Activated naive CD4-positive, alpha-beta T cell (primary cell): ENCODE measurements around the gene WDFY1.
"Not testable (repeated sequence)": the region's sequence is repeated elsewhere in the genome, so short reads cannot be mapped to it uniquely, and the experiment has no call there.

ENCODE experiments used
- DNase-seq, 4 experiments: peaks; one replicate each; lab custom pipeline; 2025; lab: John Stamatoyannopoulos, UW

The WDFY1 gene

DNA sequence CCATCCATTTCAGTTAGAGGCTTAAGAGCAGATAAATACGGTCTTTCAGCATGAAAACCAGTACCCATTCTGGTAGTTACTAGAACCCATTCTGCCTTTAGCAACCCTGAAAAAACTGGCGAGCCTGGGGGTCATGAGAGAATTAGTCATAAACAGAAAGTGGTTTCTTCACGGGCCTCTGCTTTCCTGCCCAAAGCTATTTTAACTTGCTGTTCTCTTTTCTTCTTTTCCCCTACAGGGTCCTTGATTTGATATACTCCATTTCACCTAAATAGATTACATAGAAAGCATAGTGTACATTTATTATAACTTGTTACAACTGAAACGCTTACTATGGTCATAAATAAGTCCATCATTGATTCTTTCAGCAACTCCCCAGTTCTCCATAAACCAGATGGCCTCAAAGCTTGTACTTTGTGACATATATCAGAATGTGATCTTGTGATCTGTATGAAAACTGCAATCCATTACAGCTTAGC lies 48.3 kb downstream of the WDFY1 start:
- DNase-seq, result no peak

- no peak for DNase-seq
Measured at GRCh38 chr2:223894968-223895367, 50.2 kb downstream of the WDFY1 start.

DNA sequence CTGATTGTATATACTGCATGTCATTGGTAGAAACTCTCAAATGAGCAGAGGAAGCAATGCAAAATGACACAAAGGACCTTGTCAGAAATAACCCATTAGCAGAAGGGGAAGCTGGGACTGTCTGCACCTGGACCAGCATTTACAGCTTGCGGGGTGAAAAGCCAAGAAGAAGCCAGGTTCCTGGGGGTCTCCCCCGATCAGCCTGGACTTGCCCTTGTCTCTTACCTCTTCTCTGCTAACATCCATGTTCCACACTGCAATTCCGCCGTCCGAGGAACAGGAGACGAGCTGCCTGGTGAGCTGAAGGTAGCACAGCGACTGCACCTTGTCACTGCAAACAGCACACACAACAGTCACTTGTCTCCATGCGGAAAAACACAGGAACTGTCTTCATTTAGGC lies 51.1 kb downstream of the WDFY1 start:
- DNase-seq, result no peak

DNA sequence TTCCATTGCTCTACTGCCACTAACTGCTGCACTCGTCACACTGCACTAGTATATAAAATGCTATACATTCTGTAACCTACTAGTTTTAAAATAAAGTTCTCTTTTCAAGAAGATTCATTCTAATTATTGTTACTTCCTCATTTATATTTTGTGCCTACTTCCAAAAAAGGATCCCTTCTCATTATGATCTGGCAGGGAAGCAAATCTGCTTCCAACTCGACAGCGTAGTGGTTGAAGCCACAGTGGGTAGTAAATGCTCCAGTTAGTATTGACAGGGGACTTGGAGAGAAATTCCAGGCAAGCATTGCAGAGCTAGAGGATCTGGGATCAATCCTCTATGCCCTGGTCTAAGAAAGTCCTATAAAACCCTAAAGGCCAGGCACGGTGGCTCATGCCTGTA lies 54.4 kb downstream of the WDFY1 start:
- no peak for DNase-seq

GRCh38 chr2:223889229-223889628 lies 55.9 kb downstream of the WDFY1 start:
- no peak for DNase-seq

DNA sequence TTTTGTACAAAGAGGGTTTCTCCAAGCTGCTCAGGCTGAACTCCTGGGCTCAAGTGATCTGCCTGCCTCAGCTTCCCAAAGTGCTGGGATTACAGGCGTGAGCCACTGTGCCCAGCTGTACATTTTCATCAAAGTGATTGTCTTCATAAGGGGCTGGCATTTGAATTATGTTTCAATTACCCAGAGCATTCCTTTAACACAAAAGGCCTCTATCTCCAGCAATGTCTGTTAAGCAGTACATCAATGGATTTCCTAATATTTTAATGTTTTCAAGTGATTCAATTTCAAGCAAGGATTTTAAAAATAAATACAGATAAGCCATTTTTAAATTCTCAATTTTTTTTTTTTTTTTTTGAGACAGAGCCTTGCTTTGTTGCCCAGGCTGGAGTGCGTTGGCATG lies 56.9 kb downstream of the WDFY1 start:
- no peak for DNase-seq

DNA sequence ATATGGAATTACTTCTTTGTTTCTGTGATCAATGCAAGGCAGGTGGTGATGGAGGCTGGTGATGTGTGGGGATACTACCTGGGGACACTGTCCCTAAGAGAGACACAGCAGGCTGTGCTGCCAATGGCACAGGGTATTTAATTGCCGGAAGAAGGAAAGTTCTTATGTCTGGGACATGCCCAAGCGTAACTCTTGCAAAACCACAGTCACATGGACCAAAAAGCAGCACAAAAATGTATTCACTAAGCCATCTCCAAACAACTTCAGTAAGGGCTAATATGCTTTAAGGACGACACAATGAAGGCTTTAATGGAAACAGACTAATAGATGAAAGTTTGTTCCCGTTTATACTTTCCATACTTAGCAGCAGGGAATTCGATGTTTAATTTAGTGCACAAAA lies 58.0 kb downstream of the WDFY1 start:
- DNase-seq, result no peak

DNA sequence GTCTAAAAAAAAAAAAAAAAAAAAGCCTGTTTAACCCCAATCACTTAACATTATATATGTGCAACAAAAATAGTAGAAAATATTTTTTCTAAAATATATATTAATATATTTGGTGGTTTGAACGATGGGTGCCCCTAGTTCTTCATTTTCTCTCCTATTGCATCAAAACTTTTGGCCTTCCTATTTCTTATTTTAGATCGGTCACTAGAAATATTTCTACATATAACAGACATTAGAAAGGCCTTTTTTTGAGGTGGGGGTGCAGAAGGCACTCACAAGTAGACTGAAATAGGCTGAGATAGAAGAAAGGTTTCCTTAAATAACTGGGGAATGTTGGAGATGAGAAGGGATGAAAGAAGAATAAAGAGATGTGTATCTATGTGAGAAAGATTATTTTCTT lies 58.4 kb downstream of the WDFY1 start:
- no peak for DNase-seq

DNA sequence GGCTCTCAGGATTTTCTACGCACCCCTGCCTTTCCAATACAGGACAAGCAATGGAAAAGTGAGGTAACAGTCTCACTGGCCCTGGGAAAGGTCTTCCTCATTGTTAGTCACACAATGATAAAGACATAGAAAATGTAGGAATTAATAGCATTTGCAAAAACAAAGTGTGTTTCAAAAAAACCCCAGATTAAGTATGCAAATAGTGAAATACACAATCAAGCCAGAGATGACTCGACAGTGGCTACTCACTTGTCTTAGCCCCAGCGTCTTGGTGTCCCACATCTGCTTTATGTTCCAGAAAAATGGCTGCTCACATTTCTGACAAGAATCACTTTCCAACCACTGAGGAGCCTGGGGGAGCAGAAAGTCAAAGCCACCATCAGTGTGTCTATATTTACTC lies 60.7 kb downstream of the WDFY1 start:
- no peak for DNase-seq

GRCh38 chr2:223882715-223883114 lies 62.4 kb downstream of the WDFY1 start:
- no peak for DNase-seq

- DNase-seq, result no peak
Measured at GRCh38 chr2:223880796-223881195, 64.3 kb downstream of the WDFY1 start.

DNA sequence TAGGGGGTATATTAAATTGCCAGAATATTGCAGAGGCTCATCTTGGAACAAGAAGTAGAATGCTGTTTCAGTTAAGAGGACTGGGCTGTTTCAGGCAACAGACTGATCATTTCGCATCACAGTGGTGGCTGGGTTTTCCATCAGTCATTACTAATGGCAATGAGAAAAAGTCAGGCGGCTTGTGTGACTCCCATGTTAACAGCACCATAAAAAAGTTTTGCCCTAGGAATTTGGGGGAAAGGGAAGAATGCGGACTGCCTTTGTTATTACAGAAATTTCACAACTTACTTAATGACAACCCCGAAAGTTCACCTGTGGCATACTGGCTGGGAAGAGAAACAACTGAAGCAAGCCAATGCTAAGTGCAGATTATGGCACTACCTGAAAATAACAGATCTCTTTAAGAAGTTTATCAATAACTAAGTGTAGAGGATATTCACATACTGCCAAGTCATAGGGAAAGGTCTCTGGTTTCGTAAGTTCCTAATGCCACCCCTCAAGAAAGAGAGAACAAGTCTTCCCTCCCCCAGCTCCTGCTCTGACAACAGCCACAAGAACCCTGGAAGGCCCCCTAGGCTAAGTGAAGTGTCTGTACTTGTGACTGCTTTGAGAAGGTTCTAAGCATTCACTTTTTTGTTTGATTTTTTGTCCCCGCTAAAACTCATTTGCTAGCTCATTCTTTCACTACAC lies 67.3 kb downstream of the WDFY1 start:
- no peak for DNase-seq

- no peak for DNase-seq
Measured at GRCh38 chr2:223873672-223874071, 71.5 kb downstream of the WDFY1 start.

- not testable (repeated sequence) for DNase-seq
Measured at GRCh38 chr2:223872772-223873171, 72.4 kb downstream of the WDFY1 start.

DNA sequence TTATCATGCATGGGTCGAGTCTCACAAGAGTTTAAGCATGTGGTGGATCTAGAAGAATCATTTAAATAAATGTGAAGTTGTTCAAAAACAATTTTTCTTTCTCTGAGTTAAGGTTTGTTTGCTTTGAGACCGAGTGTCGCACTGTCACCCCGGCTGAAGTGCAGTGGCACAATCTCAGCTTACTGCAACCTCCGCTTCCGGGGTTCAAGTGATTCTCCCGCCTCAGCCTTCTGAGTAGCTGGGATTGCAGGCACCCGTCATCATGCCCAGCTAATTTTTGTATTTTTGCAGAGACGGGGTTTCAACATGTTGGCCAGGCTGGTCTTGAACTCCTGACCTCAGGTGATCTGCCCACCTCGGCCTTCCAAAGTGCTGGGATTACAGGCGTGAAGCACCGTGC lies 73.5 kb downstream of the WDFY1 start:
- DNase-seq, result not testable (repeated sequence)

- DNase-seq, result no peak
Measured at GRCh38 chr2:223870840-223871611, 74.1 kb downstream of the WDFY1 start.

- no peak for DNase-seq
Measured at GRCh38 chr2:223868005-223868404, 77.1 kb downstream of the WDFY1 start.

DNA sequence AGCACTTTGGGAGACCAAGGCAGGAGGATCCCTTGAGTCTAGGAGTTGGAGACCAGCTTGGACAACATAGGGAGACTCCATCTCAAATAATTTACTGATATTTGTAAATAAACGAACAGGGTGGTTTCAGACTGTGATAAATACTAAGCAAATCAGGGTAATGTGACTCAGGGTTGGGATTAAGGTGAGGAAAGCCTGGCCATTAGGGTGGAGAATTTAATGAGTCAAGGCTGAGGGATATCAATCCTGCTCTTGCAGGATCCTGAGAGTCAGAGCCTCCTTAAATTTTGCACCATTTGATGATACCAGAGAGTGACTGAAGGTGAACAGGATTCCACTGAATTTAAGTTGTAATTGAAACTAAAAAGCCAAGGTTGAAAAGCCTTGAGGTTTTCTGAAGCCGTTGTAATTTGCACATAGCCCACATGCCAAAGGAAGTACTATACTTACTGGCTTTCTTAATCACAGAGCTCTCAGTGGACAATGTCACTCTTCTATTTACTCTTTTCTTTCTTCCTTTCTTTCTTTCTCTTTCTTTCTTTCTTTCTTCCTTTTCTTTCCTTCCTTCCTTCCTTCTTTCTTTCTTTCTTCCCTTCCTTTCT lies 79.1 kb downstream of the WDFY1 start:
- no peak for DNase-seq

DNA sequence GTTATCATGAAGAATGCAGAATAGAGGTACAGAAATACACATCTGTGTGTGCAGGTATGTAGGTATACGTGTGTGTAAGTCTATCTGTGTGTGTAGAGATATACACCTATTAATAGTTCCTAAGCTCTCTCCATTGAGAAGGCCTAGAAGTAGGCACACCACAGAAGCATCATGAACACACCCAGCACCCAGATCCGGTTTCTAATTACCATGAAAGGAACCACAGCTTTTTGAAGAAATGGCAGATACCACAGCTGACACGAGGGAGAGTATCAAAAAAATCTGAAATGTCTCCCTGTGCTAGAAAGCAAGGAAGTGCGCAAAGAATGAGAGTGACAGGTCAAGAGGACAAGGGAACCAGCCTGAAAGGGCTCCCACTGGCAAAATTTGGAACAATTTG lies 80.0 kb downstream of the WDFY1 start:
- no peak for DNase-seq

DNA sequence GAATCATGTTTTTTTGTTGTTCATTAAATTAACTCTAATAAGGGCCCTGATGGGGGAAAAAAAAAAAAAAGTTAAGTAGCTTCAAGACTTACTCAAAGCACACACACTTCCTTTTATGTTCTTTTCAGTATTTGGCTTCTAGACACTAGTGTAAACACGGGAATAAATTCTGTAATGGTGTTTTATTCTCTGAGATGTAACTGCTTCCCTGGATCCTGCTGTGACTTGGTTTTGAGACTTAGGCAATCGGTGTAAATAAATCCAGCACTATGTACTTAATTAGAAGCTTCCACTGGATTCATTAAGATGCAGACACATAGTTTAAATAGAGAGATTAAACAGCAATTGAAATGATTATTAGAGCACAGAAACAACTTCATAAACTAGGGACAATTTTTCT lies 81.6 kb downstream of the WDFY1 start:
- no peak for DNase-seq

GRCh38 chr2:223860809-223861738 lies 84.1 kb downstream of the WDFY1 start:
- DNase-seq, result no peak

- DNase-seq, result no peak
Measured at GRCh38 chr2:223859070-223859469, 86.1 kb downstream of the WDFY1 start.
